Ammon's horn (tissue), 1 donor: ENCODE measurements around the gene RMDN2.
A peak's percentile ranks its signal among the peaks of the same experiment; 100 is the strongest.
"Not testable (repeated sequence)": the region's sequence is repeated elsewhere in the genome, so short reads cannot be mapped to it uniquely, and the experiment has no call there.

ENCODE experiments used
- DNase-seq: peaks from one replicate; pipeline ENCODE4 v3.0.0-alpha.2; 2016; ENCODE audit warnings: low spot score

The RMDN2 gene

DNA sequence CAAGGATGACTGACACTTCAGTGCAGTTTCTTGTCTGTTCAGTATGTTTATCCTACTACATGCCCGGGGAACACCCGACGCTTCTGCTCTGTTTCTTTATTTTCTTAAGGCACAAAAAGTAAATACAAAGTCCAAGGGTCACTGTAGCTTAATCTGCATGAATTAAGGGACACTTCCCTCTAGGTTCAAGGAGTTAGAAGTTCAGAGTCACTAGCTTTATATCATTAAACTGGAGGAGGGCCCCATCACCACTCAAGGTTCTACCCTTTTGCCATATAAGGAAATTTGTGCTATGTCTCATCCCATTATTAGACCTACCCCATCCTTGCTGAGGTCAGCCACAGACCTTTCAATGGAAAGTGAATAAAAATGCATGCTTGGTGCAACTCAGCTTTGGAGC, 27.6 kb upstream of the RMDN2 start:
- DNase-seq = no peak

DNA sequence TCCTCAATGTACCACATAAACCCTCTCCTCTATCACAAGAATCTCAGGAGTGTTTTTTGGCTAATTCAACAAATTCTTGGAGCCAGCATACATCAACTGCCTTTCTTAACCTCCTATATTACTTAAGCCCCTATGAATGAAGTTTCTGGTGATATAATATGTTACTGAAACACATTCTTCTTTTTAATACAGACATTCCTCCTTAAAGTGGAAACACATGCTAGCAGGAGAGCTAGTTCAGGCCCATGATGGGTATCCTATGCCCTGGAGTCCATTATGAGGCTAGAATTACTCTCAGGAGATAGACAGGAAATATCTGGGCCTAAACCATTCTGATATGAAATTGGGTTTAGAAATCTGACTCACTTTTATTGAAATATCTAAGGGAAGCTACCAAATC, 26.6 kb upstream of the RMDN2 start:
- no peak for DNase-seq

GRCh38 chr2:37902991-37903390, 22.1 kb upstream of the RMDN2 start:
- no peak for DNase-seq

DNA sequence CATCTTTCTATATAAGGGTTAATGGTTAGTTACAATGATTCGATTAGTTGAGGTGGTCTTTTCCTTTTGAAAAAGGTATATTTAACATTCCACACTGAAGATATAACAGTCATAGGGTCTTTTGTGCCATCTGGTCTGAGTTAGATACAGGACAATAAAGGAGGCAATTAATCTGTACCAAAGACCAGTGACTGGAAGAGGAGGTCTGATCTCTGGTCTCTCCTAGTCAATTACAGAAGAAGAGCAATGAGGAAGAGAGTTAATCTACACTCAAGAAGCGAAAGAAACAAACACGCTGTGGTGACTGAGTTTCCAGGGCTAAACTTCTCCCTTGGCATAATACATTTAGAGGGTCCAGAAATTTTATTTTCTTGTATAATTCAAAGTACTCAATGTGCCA, 20.7 kb upstream of the RMDN2 start:
- DNase-seq = no peak

DNA sequence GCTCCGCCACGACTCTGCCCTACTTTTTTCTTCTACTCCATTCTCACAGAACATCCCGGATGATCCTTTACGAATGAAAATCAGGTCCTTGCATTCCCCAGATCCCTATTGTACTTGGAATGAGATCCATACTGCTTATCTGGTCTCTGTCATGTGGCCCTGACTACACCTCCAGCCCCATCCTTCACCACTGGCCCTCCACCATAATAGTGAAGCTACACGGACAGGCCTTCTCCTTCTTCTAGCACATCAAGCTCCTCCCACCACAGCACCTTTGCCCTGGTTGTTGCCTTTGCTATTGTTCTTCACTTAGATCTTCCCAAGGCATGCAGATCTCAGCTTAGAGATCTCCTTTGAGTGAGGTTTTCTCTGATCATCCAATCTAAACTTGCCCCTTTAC, 20.1 kb upstream of the RMDN2 start:
- DNase-seq = no peak

GRCh38 chr2:37906131-37906530, 19.0 kb upstream of the RMDN2 start:
- DNase-seq = no peak

- no peak for DNase-seq
Measured at GRCh38 chr2:37907501-37908225, 17.4 kb upstream of the RMDN2 start.

- no peak for DNase-seq
Measured at GRCh38 chr2:37911296-37911873, 13.7 kb upstream of the RMDN2 start.

DNA sequence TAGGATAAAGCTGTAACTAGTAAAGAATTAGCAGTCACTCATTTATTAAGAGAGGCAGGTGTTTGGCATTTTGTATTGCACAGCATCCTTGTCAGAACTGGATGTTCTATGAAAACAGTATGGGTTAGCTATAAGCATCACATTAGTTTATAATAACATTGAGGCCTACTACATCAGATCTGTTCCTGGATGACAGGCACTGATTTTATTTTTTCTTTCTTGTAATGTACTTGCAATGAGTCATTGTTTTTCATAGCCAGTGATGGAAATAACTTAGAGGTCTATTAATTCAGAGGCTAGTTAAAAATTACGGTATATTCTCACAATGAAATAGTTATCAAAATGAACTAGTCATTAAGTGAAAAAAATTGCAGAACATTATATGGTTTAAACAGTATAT, 13.0 kb upstream of the RMDN2 start:
- DNase-seq = no peak

DNA sequence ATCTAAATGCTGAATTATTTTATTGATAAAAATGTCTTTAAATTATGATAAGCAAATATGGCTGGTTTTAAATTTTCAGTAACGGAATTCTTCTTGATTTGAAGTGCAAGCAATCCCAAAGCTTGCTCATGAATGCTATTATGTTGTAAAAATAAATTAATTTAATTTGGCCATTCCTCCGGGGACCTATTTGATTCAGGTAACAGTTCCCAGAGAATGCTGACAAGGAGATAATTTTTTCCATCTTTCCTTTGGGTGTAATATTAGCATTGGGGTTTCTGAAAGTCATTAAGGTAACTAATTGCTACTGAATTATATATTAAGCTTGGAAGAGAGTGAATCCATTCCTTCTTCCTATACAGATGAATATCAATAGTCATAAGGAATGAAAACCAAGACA, 12.5 kb upstream of the RMDN2 start:
- DNase-seq = no peak

DNA sequence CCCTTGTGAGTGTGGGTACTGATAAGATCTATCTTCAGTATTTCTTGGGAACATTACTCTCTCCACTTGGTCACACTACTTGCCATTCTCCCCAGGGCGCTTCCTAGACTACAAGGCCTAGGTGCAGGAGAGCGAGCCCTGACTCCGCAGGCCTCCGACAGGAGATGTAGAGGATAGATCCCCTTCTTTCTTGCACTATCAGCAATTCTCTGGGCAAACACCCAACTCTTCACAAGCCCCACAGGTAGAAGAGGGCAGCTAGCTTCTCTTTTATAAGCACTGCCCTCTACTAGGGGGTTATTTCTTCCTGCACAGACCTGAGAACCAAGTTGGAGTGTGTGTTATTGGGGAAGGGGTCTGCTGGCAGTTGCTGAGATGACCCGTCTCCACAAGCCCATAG, 10.7 kb upstream of the RMDN2 start:
- no peak for DNase-seq

DNA sequence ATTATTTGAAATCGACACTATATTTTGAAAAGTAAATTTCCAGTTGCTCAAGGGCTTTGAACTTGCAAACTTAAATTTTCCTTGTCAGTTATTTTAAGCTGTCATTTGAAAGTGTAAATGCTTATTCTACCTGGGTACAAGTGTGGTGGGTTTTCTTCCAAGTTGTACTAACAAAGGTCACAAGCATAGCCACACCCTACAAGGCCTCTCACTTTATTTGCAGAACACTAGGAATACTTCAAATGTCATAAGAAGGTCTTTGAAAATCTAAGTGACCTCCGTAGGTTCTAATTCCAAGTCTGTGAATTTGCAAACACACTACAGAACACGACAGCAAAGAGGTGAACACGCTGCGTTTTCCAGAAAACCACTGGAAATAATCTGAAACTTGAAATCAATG, 9.3 kb upstream of the RMDN2 start:
- no peak for DNase-seq

GRCh38 chr2:37916512-37917082, 8.5 kb upstream of the RMDN2 start:
- DNase-seq = peak; percentile 54

- DNase-seq = no peak
Measured at GRCh38 chr2:37917281-37918228, 7.5 kb upstream of the RMDN2 start.

DNA sequence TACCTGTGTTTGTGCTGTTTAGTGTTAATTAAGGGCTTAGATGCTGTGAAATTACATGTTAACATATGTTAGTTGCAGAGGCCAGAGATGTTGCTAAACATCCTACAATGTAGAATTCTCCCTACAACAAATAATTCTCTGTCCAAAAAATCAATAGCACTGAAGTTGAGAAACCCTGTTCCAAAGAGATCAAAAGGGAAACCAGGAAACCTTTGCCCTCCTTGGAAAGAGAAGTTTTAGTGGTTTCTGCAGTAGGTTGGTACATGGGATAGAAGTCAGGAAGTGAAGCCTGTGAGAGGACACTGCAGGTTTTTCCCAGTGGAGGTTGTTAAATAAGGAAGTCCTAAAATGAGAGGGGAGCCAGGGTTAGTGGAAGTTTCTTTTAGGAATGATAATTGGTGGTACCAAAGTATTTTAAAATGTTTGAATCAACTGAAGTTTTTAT, 6.3 kb upstream of the RMDN2 start:
- no peak for DNase-seq

DNA sequence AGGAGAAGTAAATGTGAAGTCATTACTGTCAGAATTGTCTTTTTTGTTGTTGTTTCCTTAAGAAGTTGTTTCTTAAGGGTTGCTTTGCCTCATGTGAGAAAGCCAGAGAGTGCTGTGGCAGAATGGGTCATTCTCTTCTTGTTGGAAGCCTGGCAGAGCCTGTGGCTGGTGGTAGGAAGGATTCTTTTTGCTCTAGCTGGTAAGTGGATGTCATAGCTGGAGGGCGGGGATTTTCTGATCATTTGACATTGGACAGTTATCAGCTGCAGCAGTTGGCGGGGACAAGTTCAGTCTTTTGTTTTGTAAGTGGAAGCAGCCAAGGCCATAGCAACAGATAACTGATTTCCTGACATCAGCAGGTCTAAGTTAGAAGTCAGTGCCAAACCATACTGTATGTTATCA, 5.5 kb upstream of the RMDN2 start:
- no peak for DNase-seq

- no peak for DNase-seq
Measured at GRCh38 chr2:37920570-37920969, 4.5 kb upstream of the RMDN2 start.

DNA sequence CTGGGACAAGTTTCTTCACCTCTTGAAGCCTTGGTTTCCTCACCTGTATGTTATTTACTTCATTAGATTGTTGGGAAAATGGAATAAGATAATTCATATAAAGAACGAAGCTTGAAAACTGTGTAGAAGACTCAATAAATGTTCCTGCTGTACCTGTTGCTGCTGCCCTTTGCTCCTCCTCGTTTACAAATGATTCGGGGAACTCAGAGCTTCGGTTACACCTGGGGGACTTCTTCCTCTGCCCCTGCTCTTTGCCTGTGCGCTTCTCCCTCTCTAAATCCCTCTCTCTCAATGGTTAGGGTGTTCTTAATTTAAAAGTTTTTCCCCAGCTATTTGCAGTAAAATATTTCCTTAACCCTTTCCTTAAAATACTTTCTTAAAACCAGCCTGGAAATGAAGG, 3.3 kb upstream of the RMDN2 start:
- DNase-seq = no peak

GRCh38 chr2:37923308-37924055, 1.6 kb upstream of the RMDN2 start:
- no peak for DNase-seq

DNA sequence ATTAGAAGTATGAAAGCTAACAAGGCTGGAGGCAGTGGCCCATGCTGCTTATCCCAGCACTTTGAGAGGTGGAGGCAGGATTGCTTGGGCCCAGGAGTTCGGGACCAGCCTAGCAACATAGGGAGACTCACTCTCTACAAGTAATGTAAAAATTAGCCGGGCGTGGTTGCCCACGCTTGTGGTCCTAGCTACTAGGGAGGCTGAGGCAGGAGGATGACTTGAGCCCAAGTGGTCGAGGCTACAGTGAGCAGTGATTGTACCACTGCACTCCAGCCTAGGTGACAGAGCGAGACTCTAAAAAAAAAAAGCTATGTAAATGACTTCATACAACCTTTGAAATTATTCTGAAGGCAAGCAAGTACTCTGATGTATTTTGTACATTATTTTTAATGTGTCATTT, 1.5 kb downstream of the RMDN2 start:
- DNase-seq = no peak

- peak; percentile 35 for DNase-seq
Measured at GRCh38 chr2:37928377-37928776, 3.3 kb downstream of the RMDN2 start.

DNA sequence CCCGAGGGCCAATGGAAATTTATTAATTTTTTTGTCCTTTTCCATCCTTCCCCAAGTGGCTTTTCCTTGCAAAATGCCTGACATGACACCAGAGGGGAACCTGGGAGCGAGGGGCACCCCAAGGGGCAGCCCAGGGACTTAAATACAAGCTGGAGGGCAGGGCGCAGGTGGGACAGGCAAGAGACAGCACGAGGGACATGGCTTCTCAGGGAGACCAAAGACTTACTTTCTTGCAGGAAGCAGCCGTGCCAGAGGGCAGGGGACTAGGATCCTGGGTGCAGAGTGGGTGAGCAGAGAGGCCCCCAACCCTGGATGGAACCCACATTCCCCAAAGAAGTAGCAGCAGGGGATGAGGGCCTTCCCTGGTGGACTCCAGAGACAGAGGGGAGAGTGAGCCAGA, 5.3 kb downstream of the RMDN2 start:
- DNase-seq = not testable (repeated sequence)
